Tibial nerve (tissue), 4 donors: ENCODE data around the gene CCDC27.

Experiments
- EP300 ChIP-seq, 2 donors: sonication (generic); formaldehyde crosslinking; IDR thresholded peaks; one replicate each; pipeline ENCODE4 v1.6.1; 2017; ENCODE audit warnings: antibody characterized with exemption in 2 of 2, mild to moderate bottlenecking in 1 of 2
- POLR2A ChIP-seq, 2 donors: fragments of 450-650 bp; IDR thresholded peaks; one replicate each; pipeline ENCODE4 v1.6.1; 2017; ENCODE audit warnings: antibody characterized with exemption in 2 of 2, mild to moderate bottlenecking in 2 of 2, moderate library complexity in 2 of 2
- TF ChIP-seq, protein P1 (sequence below), 5 experiments: fragments of 200-600 bp in 3 of 5; fragments of 450-650 bp in 2 of 5; sonication (generic) in 3 of 5; IDR thresholded peaks; one replicate each; pipeline ENCODE4 v1.5.1; 2016 to 2019; ENCODE audit warnings: antibody characterized with exemption in 5 of 5, mild to moderate bottlenecking in 3 of 5, moderate library complexity in 2 of 5

DNA sequence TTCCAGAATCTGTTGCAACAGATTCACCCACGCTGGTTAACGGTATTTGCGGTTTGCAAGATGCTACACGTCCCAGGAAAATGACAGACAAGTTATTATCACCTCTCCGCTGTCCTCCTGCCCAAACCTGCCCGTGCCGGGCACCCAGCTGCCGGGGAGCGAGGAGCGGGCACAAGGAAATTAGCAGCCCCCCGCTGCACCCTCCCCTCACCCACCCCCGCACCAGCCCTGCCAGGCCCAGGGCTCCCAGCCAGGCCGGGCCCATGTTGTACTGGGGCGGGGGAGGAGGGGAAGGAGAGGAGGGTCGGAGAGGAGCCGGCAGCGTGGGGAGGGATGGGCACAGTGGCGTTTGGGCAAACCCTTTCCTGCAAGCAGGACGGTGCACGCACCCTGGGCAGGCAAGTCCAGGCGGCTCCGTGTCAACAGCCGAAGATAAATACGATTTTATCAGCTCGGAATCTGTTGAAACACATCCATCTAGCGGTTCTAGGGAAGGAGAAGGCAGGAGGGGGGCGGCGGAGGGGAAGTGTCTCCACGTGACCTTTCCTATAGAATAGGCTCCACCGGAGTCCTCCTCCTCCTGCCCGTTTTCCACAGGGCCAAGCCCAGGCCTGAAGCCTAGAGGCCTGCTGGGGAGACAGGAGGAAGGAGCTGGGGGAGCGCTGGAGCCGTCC is 35.1 kb upstream of the CCDC27 start:
- TF ChIP-seq, protein P1, sequence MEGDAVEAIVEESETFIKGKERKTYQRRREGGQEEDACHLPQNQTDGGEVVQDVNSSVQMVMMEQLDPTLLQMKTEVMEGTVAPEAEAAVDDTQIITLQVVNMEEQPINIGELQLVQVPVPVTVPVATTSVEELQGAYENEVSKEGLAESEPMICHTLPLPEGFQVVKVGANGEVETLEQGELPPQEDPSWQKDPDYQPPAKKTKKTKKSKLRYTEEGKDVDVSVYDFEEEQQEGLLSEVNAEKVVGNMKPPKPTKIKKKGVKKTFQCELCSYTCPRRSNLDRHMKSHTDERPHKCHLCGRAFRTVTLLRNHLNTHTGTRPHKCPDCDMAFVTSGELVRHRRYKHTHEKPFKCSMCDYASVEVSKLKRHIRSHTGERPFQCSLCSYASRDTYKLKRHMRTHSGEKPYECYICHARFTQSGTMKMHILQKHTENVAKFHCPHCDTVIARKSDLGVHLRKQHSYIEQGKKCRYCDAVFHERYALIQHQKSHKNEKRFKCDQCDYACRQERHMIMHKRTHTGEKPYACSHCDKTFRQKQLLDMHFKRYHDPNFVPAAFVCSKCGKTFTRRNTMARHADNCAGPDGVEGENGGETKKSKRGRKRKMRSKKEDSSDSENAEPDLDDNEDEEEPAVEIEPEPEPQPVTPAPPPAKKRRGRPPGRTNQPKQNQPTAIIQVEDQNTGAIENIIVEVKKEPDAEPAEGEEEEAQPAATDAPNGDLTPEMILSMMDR (IDR thresholded peaks at IDR 0.05) = no peak
- TF ChIP-seq POLR2A (IDR thresholded peaks at IDR 0.05) (no peak), EP300 (IDR thresholded peaks at IDR 0.05) (no peak)
